ENCODE results near the gene TUBG2.
A peak's percentile ranks its signal among the peaks of the same experiment; 100 is the strongest.

Gene TUBG2

DNA sequence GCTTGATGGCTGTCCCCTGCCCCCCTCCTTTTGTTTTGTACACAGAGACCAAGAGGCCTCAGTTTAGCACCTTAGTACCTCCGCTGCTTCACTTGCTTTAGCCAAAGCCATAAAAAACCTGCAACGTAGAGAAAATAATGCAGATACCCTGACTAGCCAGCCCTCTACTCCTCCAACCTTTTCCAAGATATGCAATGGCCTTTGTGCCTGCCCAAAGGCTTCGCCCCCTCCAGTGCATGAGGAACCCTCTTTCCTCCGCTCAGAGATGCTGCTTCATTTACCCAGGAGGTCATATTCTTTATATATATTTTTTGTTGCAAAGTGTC lies 40.3 kb downstream of the TUBG2 start:
- Histone ChIP-seq H3K9ac (ENCODE audit: low read length) (no peak overlapping the region), H3K23ac (ENCODE audit: low read length in 2 of 2) (no peak overlapping the region), H2BK12ac (ENCODE audit: low read length in 2 of 2) (no peak overlapping the region), H2BK120ac (ENCODE audit: low read depth, low read length) (no peak overlapping the region), H2BK15ac (ENCODE audit: low read depth, poor library complexity, severe bottlenecking) (no peak overlapping the region), H3K27ac (ENCODE audit: low read length, poor library complexity, severe bottlenecking) (no peak overlapping the region), H3K79me1 (replicated peaks; ENCODE audit: low read length, poor library complexity, severe bottlenecking) (peaks cover 1% of the 10 kb centered on the region), H2BK5ac (ENCODE audit: low read depth, low read length, poor library complexity, severe bottlenecking) (no peak overlapping the region), H3K4me2 (ENCODE audit: low read length, poor library complexity, severe bottlenecking) (no peak overlapping the region), H2AFZ (ENCODE audit: low read depth, low read length) (no peak overlapping the region), H4K8ac (ENCODE audit: low read length) (no peak overlapping the region), H3K36me3 (ENCODE audit: control insufficient read depth in 1 of 2, insufficient read depth in 2 of 2, low read depth in 1 of 2, low read length in 2 of 2) (peaks cover 65 to 86% of the 10 kb centered on the region in 2 experiments), H3K9me3 (ENCODE audit: control insufficient read depth, low read length) (no peaks in the 10 kb centered on the region), H3K18ac (ENCODE audit: low read depth in 1 of 2, low read length in 2 of 2) (no peak overlapping the region), H2AK5ac (ENCODE audit: low read length, severe bottlenecking) (no peak overlapping the region), H3K4ac (ENCODE audit: low read depth in 1 of 2, low read length in 2 of 2) (no peak overlapping the region), H3K4me1 (ENCODE audit: control insufficient read depth, insufficient read depth, low read depth, low read length) (no peaks in the 10 kb centered on the region), H3K14ac (ENCODE audit: low read length in 2 of 2) (no peak overlapping the region), H3K4me3 (ENCODE audit: insufficient read depth in 1 of 2, low read depth in 1 of 2, low read length in 2 of 2) (no peak overlapping the region), H3K27me3 (ENCODE audit: control insufficient read depth in 1 of 2, insufficient read depth in 1 of 2, low read length in 2 of 2) (no peaks in the 10 kb centered on the region), H4K91ac (ENCODE audit: low read length) (no peak overlapping the region)
- 74% methylated on average over 2 of the region's 4 CpGs for WGBS
- DNase-seq: no peak

DNA sequence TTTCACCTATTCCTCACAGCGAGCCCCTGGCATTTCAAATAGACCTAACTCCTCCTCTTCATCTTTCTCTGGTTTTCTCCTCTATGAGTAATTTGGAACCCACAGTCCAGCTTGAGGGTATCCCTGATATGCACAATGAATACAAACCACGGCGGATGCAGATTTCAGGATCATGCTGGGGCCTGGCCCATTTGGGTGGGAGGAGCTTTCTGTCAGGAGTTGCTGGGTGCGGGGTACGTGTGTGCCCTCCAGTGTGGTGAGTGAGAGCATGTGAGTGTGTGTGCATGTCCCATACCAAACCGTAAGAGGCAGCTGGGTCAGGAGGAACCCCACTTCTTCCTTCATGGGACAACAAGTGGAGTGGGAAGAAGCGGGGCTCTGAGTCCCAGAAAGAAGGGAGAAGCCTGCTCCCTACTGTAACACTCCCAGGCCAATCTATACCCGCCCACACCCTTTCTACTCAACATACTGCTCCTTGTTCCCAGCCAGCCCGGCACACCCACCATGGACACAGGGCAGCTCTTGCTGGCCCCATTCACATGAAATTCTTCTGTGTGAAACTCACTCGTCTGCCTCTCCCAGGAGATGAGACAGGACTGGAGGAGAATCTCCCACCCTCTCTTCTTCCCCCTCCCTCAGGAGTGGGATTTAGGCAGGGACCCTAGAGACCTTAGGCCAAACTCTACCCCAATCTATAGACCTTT lies 41.7 kb downstream of the TUBG2 start:
- no peak overlapping the region for H2BK12ac ChIP-seq (ENCODE audit: low read length in 2 of 2)
- no peak overlapping the region for H2BK5ac ChIP-seq (ENCODE audit: low read depth, low read length, poor library complexity, severe bottlenecking)
- 80% methylated on average over 9 of the region's 10 CpGs for WGBS
- no peak overlapping the region for H3K27ac ChIP-seq (ENCODE audit: low read length, poor library complexity, severe bottlenecking)
- H2AFZ ChIP-seq (ENCODE audit: low read depth, low read length): no peak overlapping the region
- H3K36me3 ChIP-seq (ENCODE audit: control insufficient read depth in 1 of 2, insufficient read depth in 2 of 2, low read depth in 1 of 2, low read length in 2 of 2): peaks cover 66 to 86% of the 10 kb centered on the region in 2 experiments
- H3K4me1 ChIP-seq (ENCODE audit: control insufficient read depth, insufficient read depth, low read depth, low read length): no peaks in the 10 kb centered on the region
- no peaks in the 10 kb centered on the region for H3K9me3 ChIP-seq (ENCODE audit: control insufficient read depth, low read length)
- H2BK15ac ChIP-seq (ENCODE audit: low read depth, poor library complexity, severe bottlenecking): no peak overlapping the region
- no peak overlapping the region for H3K4ac ChIP-seq (ENCODE audit: low read depth in 1 of 2, low read length in 2 of 2)
- H4K91ac ChIP-seq (ENCODE audit: low read length): peak overlapping the region; percentile 21
- no peaks in the 10 kb centered on the region for H3K27me3 ChIP-seq (ENCODE audit: control insufficient read depth in 1 of 2, insufficient read depth in 1 of 2, low read length in 2 of 2)
- H3K9ac ChIP-seq (ENCODE audit: low read length): no peak overlapping the region
- no peak overlapping the region for H2BK120ac ChIP-seq (ENCODE audit: low read depth, low read length)
- H2AK5ac ChIP-seq (ENCODE audit: low read length, severe bottlenecking): no peak overlapping the region
- peak overlapping the region in 1 of 2 experiments; percentile 9 for H3K23ac ChIP-seq (ENCODE audit: low read length in 2 of 2)
- no peak overlapping the region for H3K4me3 ChIP-seq (ENCODE audit: insufficient read depth in 1 of 2, low read depth in 1 of 2, low read length in 2 of 2)
- DNase-seq: no peak
- H3K18ac ChIP-seq (ENCODE audit: low read depth in 1 of 2, low read length in 2 of 2): no peak overlapping the region
- no peak overlapping the region for H3K14ac ChIP-seq (ENCODE audit: low read length in 2 of 2)
- H3K4me2 ChIP-seq (ENCODE audit: low read length, poor library complexity, severe bottlenecking): no peak overlapping the region
- no peak overlapping the region for H4K8ac ChIP-seq (ENCODE audit: low read length)
- no peaks in the 10 kb centered on the region for H3K79me1 ChIP-seq (replicated peaks; ENCODE audit: low read length, poor library complexity, severe bottlenecking)

DNA sequence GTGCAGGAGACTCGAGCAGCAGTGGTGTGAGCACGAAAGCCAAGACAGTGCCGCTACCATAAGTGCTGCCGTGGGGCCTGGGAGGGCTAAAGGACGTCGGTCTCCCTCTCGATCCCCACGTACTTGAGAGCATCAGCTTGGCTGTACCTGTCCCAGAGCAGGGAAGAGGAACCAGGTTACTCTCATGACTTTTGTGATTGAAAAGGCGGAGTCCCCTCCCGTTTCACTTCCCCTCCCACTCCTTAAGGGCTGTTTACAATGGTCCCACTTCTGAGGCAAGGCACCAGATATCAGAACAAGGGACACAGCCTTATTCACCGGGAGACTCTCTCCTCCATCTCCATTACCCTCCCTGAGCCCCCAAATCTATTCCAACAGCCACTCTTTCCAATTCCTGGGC lies 43.4 kb downstream of the TUBG2 start:
- H2AK5ac ChIP-seq (ENCODE audit: low read length, severe bottlenecking): no peak overlapping the region
- 93% methylated on average over 11 of the region's 11 CpGs for WGBS
- no peak overlapping the region for H2BK5ac ChIP-seq (ENCODE audit: low read depth, low read length, poor library complexity, severe bottlenecking)

DNA sequence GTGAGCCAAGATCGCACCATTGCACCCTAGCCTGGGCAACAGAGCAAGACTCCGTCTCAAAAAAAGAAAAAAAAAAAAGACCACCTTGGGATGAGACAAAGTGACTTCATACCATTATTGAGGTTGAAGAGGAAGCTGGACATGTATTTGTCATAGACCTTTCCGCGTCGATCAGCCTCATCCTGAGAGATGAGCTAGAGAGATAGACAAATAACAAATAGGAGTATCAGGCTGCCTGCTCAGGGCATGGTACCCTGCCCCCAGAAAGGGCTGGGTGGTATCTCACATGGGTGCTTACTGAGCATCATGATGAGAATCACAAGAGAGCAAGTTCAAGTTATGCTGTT lies 45.4 kb downstream of the TUBG2 start:
- DNase-seq: no peak
- over 99% methylated on average over 5 of the region's 5 CpGs for WGBS
- no peak overlapping the region for H2AFZ ChIP-seq (ENCODE audit: low read depth, low read length)

More for the DNA sequence above, 43.4 kb downstream of the TUBG2 start:
- Histone ChIP-seq H3K4ac (ENCODE audit: low read depth in 1 of 2, low read length in 2 of 2) (no peak overlapping the region), H3K4me1 (ENCODE audit: control insufficient read depth, insufficient read depth, low read depth, low read length) (no peaks in the 10 kb centered on the region), H3K14ac (ENCODE audit: low read length in 2 of 2) (no peak overlapping the region), H3K9me3 (ENCODE audit: control insufficient read depth, low read length) (no peaks in the 10 kb centered on the region), H3K4me3 (ENCODE audit: insufficient read depth in 1 of 2, low read depth in 1 of 2, low read length in 2 of 2) (no peak overlapping the region), H2BK12ac (ENCODE audit: low read length in 2 of 2) (no peak overlapping the region), H4K8ac (ENCODE audit: low read length) (no peak overlapping the region), H3K4me2 (ENCODE audit: low read length, poor library complexity, severe bottlenecking) (no peak overlapping the region), H2AFZ (ENCODE audit: low read depth, low read length) (no peak overlapping the region), H3K27me3 (ENCODE audit: control insufficient read depth in 1 of 2, insufficient read depth in 1 of 2, low read length in 2 of 2) (no peaks in the 10 kb centered on the region), H2BK15ac (ENCODE audit: low read depth, poor library complexity, severe bottlenecking) (no peak overlapping the region), H3K18ac (ENCODE audit: low read depth in 1 of 2, low read length in 2 of 2) (no peak overlapping the region), H3K27ac (ENCODE audit: low read length, poor library complexity, severe bottlenecking) (no peak overlapping the region), H3K79me1 (replicated peaks; ENCODE audit: low read length, poor library complexity, severe bottlenecking) (no peaks in the 10 kb centered on the region), H3K36me3 (ENCODE audit: control insufficient read depth in 1 of 2, insufficient read depth in 2 of 2, low read depth in 1 of 2, low read length in 2 of 2) (peaks cover 68 to 88% of the 10 kb centered on the region in 2 experiments), H2BK120ac (ENCODE audit: low read depth, low read length) (no peak overlapping the region), H4K91ac (ENCODE audit: low read length) (no peak overlapping the region), H3K23ac (ENCODE audit: low read length in 2 of 2) (no peak overlapping the region), H3K9ac (ENCODE audit: low read length) (no peak overlapping the region)
- no peak for DNase-seq

More for the DNA sequence above, 45.4 kb downstream of the TUBG2 start:
- H3K4ac ChIP-seq (ENCODE audit: low read depth in 1 of 2, low read length in 2 of 2): no peak overlapping the region
- no peaks in the 10 kb centered on the region for H3K4me1 ChIP-seq (ENCODE audit: control insufficient read depth, insufficient read depth, low read depth, low read length)
- no peaks in the 10 kb centered on the region for H3K9me3 ChIP-seq (ENCODE audit: control insufficient read depth, low read length)
- H4K91ac ChIP-seq (ENCODE audit: low read length): no peak overlapping the region
- H3K9ac ChIP-seq (ENCODE audit: low read length): no peak overlapping the region
- no peak overlapping the region for H3K18ac ChIP-seq (ENCODE audit: low read depth in 1 of 2, low read length in 2 of 2)
- no peak overlapping the region for H3K27ac ChIP-seq (ENCODE audit: low read length, poor library complexity, severe bottlenecking)
- no peaks in the 10 kb centered on the region for H3K27me3 ChIP-seq (ENCODE audit: control insufficient read depth in 1 of 2, insufficient read depth in 1 of 2, low read length in 2 of 2)
- H2BK12ac ChIP-seq (ENCODE audit: low read length in 2 of 2): no peak overlapping the region
- no peak overlapping the region for H2BK120ac ChIP-seq (ENCODE audit: low read depth, low read length)
- H2BK5ac ChIP-seq (ENCODE audit: low read depth, low read length, poor library complexity, severe bottlenecking): no peak overlapping the region
- H3K4me3 ChIP-seq (ENCODE audit: insufficient read depth in 1 of 2, low read depth in 1 of 2, low read length in 2 of 2): no peak overlapping the region
- no peak overlapping the region for H4K8ac ChIP-seq (ENCODE audit: low read length)
- H3K23ac ChIP-seq (ENCODE audit: low read length in 2 of 2): no peak overlapping the region
- no peak overlapping the region for H3K4me2 ChIP-seq (ENCODE audit: low read length, poor library complexity, severe bottlenecking)
- H3K79me1 ChIP-seq (replicated peaks; ENCODE audit: low read length, poor library complexity, severe bottlenecking): no peaks in the 10 kb centered on the region
- no peak overlapping the region for H3K14ac ChIP-seq (ENCODE audit: low read length in 2 of 2)
- H2AK5ac ChIP-seq (ENCODE audit: low read length, severe bottlenecking): no peak overlapping the region
- peaks cover 79 to 94% of the 10 kb centered on the region in 2 experiments for H3K36me3 ChIP-seq (ENCODE audit: control insufficient read depth in 1 of 2, insufficient read depth in 2 of 2, low read depth in 1 of 2, low read length in 2 of 2)
- H2BK15ac ChIP-seq (ENCODE audit: low read depth, poor library complexity, severe bottlenecking): no peak overlapping the region
